Inferior parietal cortex (tissue), 1 donor: ENCODE results near the gene NUP98.

ENCODE experiments used
- DNase-seq: peaks from one replicate; pipeline ENCODE4 v3.0.0-alpha.2; 2016; ENCODE audit errors: extremely low spot score

Gene NUP98

DNA sequence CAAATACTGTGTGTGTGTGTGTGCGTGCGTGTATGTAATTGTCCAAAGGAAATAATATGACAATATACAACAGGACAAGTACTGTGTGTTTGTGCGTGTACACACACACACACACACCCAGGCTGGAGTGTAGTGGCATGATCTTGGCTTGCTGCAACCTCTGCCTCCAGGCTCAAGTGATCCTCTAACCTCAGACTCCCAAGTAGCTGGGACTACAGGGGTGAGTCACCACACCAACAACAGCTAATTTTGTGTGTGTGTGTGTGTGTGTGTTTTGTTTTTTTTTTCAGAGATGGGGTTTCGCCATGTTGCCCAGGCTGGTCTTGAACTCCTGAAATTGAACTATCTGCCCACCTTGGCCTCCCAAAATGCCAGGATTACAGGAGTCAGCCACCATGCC is 61.5 kb downstream of the NUP98 start:
- no peak for DNase-seq

DNA sequence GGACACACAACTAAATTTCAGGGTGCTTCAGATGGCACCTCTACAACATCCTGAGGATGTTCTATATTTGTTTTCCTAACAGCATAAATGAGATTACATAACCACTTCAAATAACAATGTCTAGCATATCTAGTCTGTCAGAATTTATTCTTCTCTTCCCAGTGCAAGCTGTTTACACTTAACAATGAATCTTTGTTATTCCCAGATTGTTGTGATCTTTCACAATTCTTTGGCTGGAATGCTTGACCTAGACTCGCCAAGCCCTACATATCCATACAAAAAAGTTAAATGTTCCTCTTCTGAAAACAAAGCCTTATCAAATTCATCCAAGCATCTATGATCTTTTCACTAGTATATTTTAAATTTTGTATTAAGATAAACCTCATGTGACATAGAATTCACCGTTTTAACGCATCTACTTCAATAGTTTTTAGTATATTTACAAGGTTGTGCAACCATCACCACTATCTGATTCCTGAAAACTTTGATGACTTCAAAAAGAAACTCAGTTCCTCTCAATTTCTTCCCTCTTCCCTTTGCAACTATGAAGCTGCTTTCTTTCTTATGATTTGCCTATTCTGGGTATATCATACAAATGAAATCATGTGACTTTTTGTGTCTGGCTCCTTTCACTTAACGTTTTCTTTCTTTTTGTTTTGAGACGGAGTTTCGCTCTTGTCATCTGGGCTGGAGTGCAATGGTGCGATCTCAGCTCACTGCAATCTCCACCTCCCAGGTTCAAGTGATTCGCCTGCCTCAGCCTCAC is 64.5 kb downstream of the NUP98 start:
- DNase-seq = peak; percentile 38

DNA sequence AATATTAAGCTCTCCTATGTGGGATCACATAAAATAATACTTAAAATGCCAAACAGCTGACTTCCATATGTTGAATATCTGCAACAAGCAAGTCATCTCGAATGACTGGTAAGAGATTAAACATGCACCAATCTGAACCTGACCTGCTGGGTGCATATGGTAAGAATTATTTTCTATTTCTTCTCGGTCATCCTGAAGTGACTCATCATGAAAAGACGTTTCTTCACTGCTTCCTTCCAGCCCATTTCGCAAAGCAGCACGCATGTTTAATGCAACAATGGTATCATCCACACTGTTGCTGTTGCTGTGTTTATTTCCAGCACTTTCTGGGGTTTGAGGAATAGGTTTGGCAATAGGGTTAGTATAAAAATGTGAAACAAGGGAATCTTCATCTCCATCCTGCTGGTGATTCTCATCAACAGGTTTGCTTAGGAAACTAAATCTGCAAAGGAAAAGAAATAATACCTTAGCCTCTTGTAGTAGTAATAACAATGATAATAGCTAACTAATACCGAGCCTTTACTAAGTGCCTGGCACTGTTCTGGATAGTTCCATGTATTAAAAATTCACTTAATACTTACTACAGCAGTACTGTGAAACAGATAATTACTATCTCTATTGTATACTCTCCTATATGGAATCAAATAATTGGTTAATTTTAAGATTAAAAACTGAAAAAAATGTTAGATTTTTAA is 74.2 kb downstream of the NUP98 start:
- DNase-seq = no peak

DNA sequence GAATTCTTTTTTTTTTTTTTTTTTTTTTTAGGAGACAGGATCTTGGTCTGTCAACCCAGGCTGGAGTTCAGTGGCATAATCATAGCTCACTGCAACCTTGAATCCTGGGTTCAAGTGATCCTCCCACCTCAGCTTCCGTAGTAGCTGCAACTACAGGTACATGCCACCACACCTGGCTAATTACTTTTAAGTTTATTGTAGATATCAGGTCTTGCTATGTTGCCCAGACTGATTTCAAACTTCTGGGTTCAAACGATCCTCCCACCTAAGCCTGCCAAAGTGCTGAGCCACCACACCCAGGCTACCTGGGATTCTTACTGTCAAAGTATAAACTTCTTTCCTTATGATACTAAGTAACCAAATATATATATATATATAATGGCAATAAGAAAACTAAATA is 75.3 kb downstream of the NUP98 start:
- no peak for DNase-seq

DNA sequence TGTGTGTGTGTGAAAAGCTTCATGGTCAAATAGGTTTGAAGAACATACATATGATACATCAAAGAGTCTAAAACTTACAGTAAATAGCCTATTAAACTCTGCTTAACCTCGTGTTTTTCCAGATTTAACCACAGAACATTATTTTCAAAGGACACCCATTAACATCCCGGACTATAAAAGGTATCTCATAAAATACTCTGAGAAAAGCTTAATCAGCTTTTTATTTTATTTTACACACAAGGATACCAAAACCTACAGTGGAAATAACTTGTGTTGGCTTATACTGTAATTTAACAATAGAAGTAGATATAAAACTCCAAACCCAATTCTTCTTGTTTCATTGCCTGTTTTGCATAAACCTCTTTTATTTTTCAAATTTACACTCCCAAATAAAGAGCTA is 76.4 kb downstream of the NUP98 start:
- DNase-seq = no peak

DNA sequence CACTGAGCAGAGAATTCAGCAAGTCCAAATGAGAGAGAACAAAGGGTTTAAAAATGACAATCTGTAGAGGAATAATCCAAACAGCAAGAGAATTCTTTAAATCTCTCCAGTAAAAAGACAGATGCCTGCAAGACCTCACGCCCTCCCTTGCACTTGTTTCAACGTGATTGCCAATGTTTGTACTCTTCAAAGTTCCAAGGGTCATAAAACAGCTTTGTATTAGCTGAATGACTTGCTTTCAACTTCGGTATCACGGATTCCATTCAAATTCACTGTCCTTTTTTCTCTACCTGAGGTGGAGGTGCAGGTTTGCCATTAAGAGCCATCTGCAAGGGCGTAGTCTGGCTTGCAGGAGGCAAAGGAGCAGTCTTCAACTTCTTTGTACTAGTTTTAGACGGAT is 85.1 kb downstream of the NUP98 start:
- no peak for DNase-seq

DNA sequence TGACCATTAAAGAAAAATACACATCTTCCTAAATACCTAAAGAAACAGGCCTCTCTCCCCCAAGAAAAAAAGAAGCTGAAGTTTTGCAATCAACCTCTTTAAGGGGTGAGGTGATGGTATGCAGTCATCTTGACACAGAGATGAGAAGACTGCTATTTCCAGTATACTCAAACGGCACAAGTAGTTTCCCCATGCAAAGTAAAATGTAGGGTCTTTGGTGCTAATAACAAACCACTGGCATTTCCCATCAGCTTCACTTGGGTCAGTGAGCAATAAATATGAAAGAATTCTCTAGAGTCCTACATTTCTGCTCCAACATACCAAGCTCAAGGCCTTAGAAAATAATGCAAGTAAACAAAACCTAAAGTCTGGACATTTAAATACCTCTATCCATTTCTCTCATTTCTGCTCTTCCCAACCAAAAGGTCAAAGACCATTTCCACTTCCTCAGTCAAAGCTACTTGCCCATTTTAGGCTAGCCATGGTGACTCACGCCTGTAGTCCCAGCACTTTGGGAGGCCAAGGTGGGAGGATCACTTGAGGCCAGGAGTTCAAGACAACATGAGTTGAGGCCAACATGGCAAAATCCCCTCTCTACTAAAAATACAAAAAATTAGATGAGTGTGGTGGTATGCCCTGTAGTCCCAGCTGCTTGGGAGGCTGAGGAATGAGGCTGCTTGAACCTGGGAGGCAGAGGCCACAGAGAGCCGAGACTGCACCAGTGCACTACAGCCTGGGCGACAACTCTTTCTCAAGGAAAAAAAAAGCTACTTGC is 86.7 kb downstream of the NUP98 start:
- DNase-seq = no peak

DNA sequence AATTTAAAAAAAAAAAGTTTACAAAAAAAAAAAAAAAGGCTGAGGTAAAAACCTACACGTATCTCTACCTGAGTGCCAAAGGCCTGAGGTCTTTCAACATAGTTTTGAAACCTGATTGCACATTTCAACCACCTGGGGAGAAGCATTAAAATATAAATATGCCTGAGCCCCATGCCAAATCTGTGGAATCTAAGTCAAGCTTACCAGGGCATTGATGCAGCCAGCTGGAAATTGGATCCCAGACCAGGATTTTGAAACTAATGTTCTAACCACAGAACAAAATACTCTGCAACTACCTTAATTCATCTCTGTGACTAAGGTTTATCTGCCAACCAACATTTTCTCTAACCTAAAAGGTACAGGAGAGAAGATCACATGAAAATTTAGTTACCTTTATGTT is 87.4 kb downstream of the NUP98 start:
- no peak for DNase-seq

DNA sequence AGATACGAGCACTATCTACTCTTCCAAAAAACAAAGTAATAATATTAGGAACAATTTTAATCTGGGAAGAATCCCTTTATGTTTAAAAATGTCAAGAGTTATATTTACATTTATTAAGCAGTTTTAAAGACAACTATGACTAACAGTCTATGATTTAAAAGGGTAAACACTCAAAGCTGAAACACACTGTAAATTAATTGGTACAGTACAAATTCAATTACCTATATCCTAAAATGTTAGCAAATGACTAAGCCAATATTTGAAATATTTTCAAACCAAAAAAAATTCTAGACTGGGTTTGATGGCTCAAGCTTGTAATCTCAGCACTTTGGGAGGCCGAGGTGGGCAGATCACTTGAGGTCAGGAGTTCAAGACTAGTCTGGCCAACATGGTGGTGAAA is 90.2 kb downstream of the NUP98 start:
- DNase-seq = no peak

DNA sequence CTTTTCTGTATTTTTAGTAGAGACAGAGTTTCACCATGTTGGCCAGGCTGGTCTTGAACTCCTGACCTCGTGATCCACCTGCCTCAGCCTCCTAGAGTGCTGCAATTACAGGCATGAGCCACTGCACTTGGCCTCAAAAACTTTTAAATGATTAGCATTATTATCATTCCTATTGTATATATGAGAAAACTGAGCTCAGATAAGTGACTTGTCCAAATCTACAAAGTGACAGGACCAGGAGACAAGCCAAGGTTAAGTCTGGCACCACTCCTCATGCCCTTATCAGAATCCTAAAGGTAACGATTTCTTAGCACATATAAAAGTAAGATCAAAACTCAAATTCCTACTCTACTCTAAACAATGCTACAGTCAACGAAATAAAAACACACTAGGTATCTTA is 94.0 kb downstream of the NUP98 start:
- no peak for DNase-seq

DNA sequence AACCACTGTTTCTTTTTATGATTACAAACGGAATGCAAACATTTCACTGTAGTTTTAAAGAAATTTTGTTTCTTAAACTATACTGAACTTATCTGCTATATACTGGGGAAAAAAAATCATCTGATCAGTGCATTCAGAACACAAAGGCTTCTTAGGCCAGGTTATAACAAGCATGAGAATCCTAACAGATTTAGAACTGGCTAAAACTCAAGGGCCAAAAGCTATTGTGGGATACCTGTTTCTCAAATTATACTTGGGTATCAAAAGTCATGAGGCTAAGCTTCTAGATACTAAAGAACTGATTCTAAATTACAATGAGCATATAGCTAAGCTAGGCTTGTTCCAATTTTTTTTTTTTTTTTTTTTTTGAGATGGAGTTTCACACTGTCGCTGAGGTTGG is 96.4 kb downstream of the NUP98 start:
- no peak for DNase-seq

DNA sequence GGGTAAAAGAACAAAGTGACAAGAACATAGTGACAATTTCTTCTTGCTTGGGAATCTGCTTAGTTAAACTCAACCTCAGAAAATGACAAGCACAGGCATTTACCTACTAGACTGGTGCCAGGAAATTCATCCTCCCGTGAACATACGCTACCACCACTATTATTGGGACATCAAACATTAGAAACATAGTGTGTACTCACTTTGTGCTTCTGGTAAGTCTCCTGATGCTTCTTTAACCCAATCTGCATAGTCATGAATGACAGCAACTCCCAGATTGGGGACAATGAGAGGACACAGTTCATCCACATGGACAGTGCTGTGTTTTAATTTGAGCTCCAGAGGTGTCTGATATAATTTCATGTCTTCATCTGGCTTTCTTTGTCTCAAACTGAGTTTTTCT is 96.9 kb downstream of the NUP98 start:
- peak; percentile 6 for DNase-seq

DNA sequence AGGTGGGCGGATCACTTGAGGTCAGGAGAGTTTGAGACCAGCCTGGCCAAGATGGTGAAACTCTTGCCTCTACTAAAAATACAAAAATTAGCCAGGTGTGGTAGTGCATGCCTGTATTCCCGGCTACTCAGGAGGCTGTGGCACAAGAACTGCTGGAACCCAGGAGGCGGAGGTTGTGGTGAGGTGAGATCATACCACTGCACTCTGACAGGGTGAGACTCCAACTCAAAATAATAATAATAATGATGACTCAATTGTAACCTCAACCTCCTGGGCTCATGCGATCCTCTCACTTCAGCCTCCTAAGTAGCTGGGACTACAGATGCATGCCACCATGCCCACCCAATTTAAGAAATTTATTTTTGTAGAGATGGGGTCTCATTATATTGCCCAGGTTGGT is 110.6 kb downstream of the NUP98 start:
- DNase-seq = no peak

DNA sequence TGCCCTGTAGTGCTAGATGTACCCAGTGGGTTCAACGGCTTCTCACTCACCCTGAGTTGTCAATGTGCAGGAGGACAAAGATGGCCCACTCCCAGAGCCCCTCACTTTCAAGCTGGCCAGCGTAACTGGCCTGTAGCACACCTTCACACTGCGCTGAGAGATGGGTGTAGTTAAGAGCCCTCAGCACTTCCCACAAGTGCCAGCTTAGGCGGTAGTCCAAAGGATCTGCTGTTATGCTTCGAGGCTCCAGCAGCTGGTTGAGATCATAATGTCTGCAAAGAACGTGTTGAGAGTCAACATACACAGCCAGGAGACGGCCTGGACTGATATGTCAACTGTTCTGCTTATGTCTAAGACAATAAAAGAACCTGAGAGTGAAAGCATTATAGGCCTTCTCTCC is 111.4 kb downstream of the NUP98 start:
- no peak for DNase-seq

DNA sequence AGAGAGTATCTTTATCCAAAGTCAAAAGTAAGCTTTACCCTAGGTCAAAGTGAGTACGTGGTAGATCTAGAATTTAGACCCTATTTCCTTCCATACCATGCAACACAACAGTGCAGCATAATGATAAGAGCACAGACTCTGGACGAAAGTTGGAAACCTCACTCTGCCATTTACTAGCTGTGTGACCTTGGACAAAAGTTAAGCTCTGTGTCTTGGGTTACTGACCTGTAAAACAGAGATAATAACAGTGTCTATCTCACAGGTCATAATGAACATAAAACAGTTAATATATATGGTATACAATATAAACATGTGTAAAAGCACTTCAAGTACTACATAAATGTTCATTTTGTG is 112.6 kb downstream of the NUP98 start:
- no peak for DNase-seq

DNA sequence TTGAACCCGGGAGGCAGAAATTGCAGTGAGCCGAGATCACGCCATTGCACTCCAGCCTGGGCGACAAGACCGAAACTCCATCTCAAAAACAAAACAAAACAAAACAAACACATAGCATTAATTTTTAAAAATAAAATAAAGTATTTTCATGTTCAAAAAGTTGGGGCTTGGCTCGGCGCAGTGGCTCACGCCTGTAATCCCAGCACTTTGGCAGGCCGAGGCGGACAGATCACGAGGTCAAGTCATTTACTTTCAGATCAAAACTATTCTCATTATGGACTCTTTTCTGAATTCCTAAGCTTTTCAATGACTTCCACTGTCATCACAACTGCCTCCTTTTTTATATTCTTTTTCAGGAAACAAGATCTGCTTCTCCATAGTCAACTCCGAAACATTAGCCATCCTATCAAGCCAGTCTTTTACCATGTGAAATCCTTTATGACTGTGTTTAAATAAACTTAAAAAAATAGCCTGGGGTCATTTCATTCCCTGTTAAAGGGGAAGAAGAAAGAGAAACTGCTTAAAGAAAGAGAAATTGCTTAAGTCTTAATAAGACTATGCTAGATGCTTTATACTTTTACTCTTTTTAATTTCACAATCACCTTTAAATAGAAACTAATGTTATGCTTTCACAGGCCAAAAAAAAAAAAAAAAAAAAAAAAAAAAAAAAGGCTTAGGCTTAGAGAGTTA is 113.1 kb downstream of the NUP98 start:
- no peak for DNase-seq

DNA sequence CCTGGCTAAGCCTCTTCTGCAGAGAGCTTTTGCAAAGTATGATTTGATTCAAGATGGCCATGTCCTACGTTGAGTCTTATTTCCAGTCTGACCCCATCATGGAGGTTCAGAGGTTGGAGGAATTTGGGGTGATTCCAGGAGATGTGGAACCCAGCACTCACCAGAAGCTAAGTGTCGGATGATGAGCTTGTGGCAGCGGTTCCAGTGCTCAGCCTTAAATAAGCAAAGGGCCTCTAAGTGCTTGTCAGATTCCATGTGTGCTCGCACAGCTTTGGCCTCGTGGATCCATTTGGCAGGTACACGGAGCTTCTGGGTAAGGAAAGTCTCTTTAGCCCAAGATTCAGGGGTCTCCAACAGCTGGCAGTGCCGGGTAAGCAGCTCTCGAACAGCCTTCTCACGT is 114.3 kb downstream of the NUP98 start:
- no peak for DNase-seq

DNA sequence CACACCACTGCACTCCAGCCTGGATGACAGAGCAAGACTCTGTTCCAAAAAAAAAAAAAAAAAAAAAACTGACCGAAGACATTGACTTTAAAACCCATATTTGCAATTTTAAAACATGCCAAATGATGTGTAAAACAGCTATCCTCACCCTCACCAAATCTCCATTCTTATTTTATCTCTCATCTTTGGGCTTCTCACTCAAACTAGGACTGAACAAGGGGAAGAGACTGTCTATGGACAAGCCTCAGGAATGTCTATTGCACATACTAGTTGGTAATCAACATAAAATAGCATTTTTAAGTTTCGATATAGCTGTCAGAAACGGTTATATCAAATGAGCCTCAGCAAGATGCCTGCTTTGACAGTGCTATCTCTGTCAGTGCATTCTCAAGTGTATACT is 118.3 kb downstream of the NUP98 start:
- DNase-seq = no peak

DNA sequence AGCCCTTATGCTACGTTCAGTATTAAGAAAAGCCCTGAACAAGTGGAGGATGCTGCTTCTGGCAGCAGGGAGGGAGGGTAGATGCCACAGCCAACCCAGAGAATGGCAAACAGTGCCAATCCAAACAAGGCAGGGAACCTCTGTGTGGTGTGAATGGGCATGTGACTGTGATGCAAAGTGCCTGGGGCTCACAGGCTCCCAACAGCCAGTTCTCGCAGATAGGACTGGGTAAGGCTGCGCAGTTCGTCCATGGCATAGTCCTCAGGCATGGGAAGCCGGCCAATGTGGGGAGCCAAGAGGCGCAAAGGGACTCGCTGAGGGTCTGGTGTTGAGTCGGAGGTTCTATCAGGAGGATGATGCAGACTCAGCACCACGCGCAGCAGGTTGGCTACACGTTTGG is 121.4 kb downstream of the NUP98 start:
- no peak for DNase-seq

DNA sequence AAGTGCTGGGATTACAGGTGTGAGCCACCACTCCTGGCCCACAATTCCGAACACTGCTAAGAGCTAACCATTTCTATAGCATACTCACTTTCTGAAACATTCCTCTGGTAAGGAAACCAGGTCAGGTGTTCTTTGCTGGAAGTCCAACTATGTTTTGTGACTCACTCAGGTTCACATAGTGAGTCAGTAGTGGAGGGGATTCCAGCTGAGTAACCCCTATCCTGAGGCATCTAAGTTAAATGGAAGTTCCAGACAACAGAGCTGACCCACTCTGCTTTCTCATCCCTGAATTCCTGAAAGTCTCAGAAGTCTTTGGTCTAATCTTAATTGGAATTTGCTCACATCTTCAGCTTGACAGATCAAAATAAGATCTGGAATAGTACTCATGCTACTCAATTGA is 123.2 kb downstream of the NUP98 start:
- no peak for DNase-seq

DNA sequence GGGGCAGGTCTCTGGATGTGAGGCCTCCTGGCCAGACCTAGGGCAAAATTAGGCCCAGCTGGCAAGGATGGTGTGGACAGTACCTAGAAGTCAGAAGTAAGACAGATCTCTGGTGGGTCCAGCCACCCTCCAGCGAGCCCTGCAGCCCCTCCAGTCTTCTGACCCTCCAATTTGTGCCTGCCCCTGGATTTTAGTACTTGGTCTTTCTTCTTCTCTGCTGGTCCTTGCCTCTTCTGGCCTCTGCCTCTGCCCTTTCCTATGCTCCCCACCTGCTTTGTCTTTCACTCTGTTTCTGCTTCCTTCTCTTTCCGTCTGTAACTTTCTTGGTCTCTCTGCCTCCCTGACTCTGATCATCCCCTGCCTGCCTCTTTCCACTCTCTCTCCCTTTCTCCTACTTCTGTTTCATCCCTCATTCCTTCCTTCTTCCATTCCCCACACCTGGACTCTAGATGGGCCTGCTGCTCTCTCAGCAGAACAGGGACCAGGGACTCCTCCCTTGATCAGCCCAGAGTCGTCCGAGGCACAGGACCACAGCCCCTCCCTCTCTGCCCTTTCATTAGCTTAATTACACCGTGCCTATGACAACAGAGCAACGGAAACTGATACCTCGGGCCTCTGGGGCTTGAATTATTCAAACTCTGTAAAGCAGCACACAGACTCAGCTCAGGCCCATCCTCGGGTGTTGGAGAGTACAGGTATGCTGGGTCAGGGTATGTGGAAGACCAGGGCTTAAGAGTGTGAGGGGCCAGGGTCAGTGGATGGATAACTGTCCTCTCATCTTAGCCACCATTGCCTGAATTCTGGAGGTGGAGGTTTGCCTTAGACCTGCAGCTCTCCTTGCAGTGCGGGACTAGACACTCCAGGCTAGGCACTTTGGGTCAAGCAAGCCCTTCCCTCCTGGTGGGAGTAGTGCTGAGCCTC is 125.8 kb downstream of the NUP98 start, which contains the start of gene CHRNA10:
TSS of gene CHRNA10 (minus strand) at position 51 of the 921 bp plus-strand sequence. CDS start 72 bp downstream, outside the sequence.
- no peak for DNase-seq
